Liver (tissue), 9 donors: ENCODE measurements around the gene BEGAIN. TPM values are rescaled to one million over a fixed set of nuclear protein-coding genes. Genes with fewer than 3 reads are reported as not detected.

Source experiments
- DNase-seq: peaks from one replicate; pipeline ENCODE4 v3.0.0-alpha.2; 2017; ENCODE audit warnings: low spot score
- H3K27ac ChIP-seq, 2 donors: one replicate each; pipeline ENCODE4 v1.7.0; 2013; ENCODE audit warnings: inconsistent platforms in 2 of 2, low read length in 2 of 2, control low read depth in 1 of 2, low read depth in 1 of 2, mild to moderate bottlenecking in 1 of 2
- H3K27me3 ChIP-seq, 4 donors: one replicate each; pipeline versions ENCODE4 v1.6.1 to v1.7.0; 2013; ENCODE audit warnings: low read length in 3 of 4, inconsistent platforms in 1 of 4, mild to moderate bottlenecking in 1 of 4, moderate library complexity in 1 of 4; ENCODE audit not compliant: control insufficient read depth in 4 of 4, insufficient read depth in 4 of 4
- H3K36me3 ChIP-seq, 4 donors: one replicate each; pipeline versions ENCODE4 v1.6.1 to v1.7.0; 2013; ENCODE audit warnings: low read length in 3 of 4, mild to moderate bottlenecking in 3 of 4, low read depth in 1 of 4, moderate library complexity in 1 of 4; ENCODE audit not compliant: control insufficient read depth in 4 of 4, insufficient read depth in 3 of 4
- H3K4me1 ChIP-seq, 4 donors: one replicate each; pipeline versions ENCODE4 v1.6.1 to v1.7.0; 2013; ENCODE audit warnings: low read length in 3 of 4, mild to moderate bottlenecking in 3 of 4, moderate library complexity in 1 of 4; ENCODE audit not compliant: control insufficient read depth in 4 of 4, insufficient read depth in 4 of 4
- H3K4me3 ChIP-seq, 3 donors: one replicate each; pipeline versions ENCODE4 v1.6.1 to v1.7.0; 2013; ENCODE audit warnings: low read length in 3 of 3, control low read depth in 1 of 3, low read depth in 1 of 3, mild to moderate bottlenecking in 1 of 3
- H3K9ac ChIP-seq, 2 donors: one replicate each; pipeline ENCODE4 v1.7.0; 2013; ENCODE audit warnings: low read length in 2 of 2, mild to moderate bottlenecking in 2 of 2, moderate library complexity in 2 of 2, control low read depth in 1 of 2, low read depth in 1 of 2
- H3K9me3 ChIP-seq, 4 donors: one replicate each; pipeline versions ENCODE4 v1.6.1 to v1.7.0; 2013; ENCODE audit warnings: low read length in 3 of 4; ENCODE audit not compliant: control insufficient read depth in 4 of 4
- EGR1 ChIP-seq, 2 donors: IDR thresholded peaks; 2 replicates each; pipeline ENCODE4 v1.6.1; 2016 to 2018; ENCODE audit warnings: antibody characterized with exemption in 2 of 2, low read depth in 2 of 2
- FOXA1 ChIP-seq: IDR thresholded peaks from 2 replicates; pipeline ENCODE4 v1.6.1; 2016; ENCODE audit warnings: antibody characterized with exemption
- FOXA2 ChIP-seq: IDR thresholded peaks from 2 replicates; pipeline ENCODE4 v1.6.1; 2016; ENCODE audit warnings: antibody characterized with exemption
- GABPA ChIP-seq, 2 donors: IDR thresholded peaks in 1 of 2; conservative IDR thresholded peaks in 1 of 2; 2 replicates each; pipeline ENCODE4 v1.6.1; 2016; ENCODE audit warnings: antibody characterized with exemption in 2 of 2, mild to moderate bottlenecking in 1 of 2, moderate library complexity in 1 of 2
- HNF4A ChIP-seq, 2 donors: conservative IDR thresholded peaks; 2 replicates each; pipeline ENCODE4 v1.6.1; 2016; ENCODE audit warnings: antibody characterized with exemption in 2 of 2, mild to moderate bottlenecking in 2 of 2
- HNF4G ChIP-seq: IDR thresholded peaks from 2 replicates; pipeline ENCODE4 v1.6.1; 2016; ENCODE audit warnings: antibody characterized with exemption
- JUND ChIP-seq, 2 donors: IDR thresholded peaks; 2 replicates each; pipeline ENCODE4 v1.6.1; 2016; ENCODE audit warnings: antibody characterized with exemption in 2 of 2
- MAX ChIP-seq: IDR thresholded peaks from 2 replicates; pipeline ENCODE4 v1.6.1; 2016; ENCODE audit warnings: antibody characterized with exemption
- RAD21 ChIP-seq, 2 donors: IDR thresholded peaks; 2 replicates each; pipeline ENCODE4 v1.6.1; 2016; ENCODE audit warnings: antibody characterized with exemption in 2 of 2, mild to moderate bottlenecking in 2 of 2
- RXRA ChIP-seq, 2 donors: IDR thresholded peaks; 2 replicates each; pipeline ENCODE4 v1.6.1; 2017 to 2018; ENCODE audit warnings: antibody characterized with exemption in 2 of 2, mild to moderate bottlenecking in 1 of 2
- SP1 ChIP-seq: IDR thresholded peaks from 2 replicates; pipeline ENCODE4 v1.6.1; 2018; ENCODE audit warnings: antibody characterized with exemption, mild to moderate bottlenecking
- TAF1 ChIP-seq: conservative IDR thresholded peaks from 2 replicates; pipeline ENCODE4 v1.6.1; 2016; ENCODE audit warnings: antibody characterized with exemption, mild to moderate bottlenecking
- YY1 ChIP-seq: IDR thresholded peaks from 2 replicates; pipeline ENCODE4 v1.6.1; 2016; ENCODE audit warnings: antibody characterized with exemption, mild to moderate bottlenecking
- ZBTB33 ChIP-seq: IDR thresholded peaks from 2 replicates; pipeline ENCODE4 v1.6.1; 2016; ENCODE audit warnings: antibody characterized with exemption
- WGBS: extraction: QIAGEN DNeasy Blood & Tissue Kit; methylation state at CpG from one replicate; pipeline ENCODE4 v1.1.7; 2013; 5-methylcytosine and 5-hydroxymethylcytosine counted together
- polyA plus RNA-seq, 2 donors: library from polyadenylated mRNA; stranded (reverse) in 1 of 2; unstranded in 1 of 2; fragments of 200-250 nt in 1 of 2; fragments of >200 nt in 1 of 2; fragmentation: Nextera tagmentation in 1 of 2; extraction: Ambion mirVana in 1 of 2; gene quantifications; one replicate each; pipeline versions ENCODE4 v1.2.1 to v1.2.3, GENCODE V29; 2013 to 2015
- total RNA-seq, 2 donors: library from RNA; depleted of rRNA; stranded (reverse); fragments of >200 nt; gene quantifications; one replicate each; pipeline ENCODE4 v1.2.3, GENCODE V29; 2014
- TF ChIP-seq, protein P1 (sequence below): IDR thresholded peaks from 2 replicates; pipeline ENCODE4 v1.6.1; 2016; ENCODE audit warnings: antibody characterized with exemption, mild to moderate bottlenecking
- TF ChIP-seq, protein P2 (sequence below): IDR thresholded peaks from 2 replicates; pipeline ENCODE4 v1.6.1; 2016; ENCODE audit warnings: antibody characterized with exemption
- TF ChIP-seq, protein P3 (sequence below): fragments of 150-350 bp; IDR thresholded peaks from 2 replicates; pipeline ENCODE4 v1.5.1; 2017; ENCODE audit warnings: improper control_type of control experiment, low read depth, low read length; ENCODE audit not compliant: missing input control
- donor health status: healthy.
- donor health status: healthy.
- donor health status: healthy.
- donor health status: healthy.
- donor health status: healthy.

The BEGAIN gene
- total and polyA plus RNA-seq, 4 donors = 0.11 to 1.9 (median 0.29) TPM

GRCh38 chr14:100586403-100587085, 673 bp downstream of the BEGAIN start:
- Histone ChIP-seq H3K4me3 (peak overlapping the region in 1 of 3 donors; percentile 54), H3K27me3 (peaks cover 0 to 7% (median 0%) of the 10 kb centered on the region in 4 donors), H3K27ac (no peak overlapping the region), H3K36me3 (no peaks in the 10 kb centered on the region), H3K9me3 (no peaks in the 10 kb centered on the region), H3K9ac (no peak overlapping the region), H3K4me1 (peaks cover 0 to 7% (median 6%) of the 10 kb centered on the region in 4 donors)
- TF ChIP-seq, protein P1, sequence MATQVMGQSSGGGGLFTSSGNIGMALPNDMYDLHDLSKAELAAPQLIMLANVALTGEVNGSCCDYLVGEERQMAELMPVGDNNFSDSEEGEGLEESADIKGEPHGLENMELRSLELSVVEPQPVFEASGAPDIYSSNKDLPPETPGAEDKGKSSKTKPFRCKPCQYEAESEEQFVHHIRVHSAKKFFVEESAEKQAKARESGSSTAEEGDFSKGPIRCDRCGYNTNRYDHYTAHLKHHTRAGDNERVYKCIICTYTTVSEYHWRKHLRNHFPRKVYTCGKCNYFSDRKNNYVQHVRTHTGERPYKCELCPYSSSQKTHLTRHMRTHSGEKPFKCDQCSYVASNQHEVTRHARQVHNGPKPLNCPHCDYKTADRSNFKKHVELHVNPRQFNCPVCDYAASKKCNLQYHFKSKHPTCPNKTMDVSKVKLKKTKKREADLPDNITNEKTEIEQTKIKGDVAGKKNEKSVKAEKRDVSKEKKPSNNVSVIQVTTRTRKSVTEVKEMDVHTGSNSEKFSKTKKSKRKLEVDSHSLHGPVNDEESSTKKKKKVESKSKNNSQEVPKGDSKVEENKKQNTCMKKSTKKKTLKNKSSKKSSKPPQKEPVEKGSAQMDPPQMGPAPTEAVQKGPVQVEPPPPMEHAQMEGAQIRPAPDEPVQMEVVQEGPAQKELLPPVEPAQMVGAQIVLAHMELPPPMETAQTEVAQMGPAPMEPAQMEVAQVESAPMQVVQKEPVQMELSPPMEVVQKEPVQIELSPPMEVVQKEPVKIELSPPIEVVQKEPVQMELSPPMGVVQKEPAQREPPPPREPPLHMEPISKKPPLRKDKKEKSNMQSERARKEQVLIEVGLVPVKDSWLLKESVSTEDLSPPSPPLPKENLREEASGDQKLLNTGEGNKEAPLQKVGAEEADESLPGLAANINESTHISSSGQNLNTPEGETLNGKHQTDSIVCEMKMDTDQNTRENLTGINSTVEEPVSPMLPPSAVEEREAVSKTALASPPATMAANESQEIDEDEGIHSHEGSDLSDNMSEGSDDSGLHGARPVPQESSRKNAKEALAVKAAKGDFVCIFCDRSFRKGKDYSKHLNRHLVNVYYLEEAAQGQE = no peak
- TF ChIP-seq MAX (no peak), RAD21 (IDR thresholded peaks at IDR 0.05) (no peak), RXRA (IDR thresholded peaks at IDR 0.05) (no peak), HNF4A (conservative IDR thresholded peaks at IDR 0.05) (no peak), ZBTB33 (no peak), EGR1 (IDR thresholded peaks at IDR 0.05; ENCODE audit: low read depth in 2 of 2) (no peak), YY1 (no peak), GABPA (IDR thresholded peaks at IDR 0.05 in 1 of 2, conservative IDR thresholded peaks at IDR 0.05 in 1 of 2) (no peak), TAF1 (no peak)
- TF ChIP-seq, protein P2, sequence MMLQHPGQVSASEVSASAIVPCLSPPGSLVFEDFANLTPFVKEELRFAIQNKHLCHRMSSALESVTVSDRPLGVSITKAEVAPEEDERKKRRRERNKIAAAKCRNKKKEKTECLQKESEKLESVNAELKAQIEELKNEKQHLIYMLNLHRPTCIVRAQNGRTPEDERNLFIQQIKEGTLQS = no peak
- TF ChIP-seq, protein P3, sequence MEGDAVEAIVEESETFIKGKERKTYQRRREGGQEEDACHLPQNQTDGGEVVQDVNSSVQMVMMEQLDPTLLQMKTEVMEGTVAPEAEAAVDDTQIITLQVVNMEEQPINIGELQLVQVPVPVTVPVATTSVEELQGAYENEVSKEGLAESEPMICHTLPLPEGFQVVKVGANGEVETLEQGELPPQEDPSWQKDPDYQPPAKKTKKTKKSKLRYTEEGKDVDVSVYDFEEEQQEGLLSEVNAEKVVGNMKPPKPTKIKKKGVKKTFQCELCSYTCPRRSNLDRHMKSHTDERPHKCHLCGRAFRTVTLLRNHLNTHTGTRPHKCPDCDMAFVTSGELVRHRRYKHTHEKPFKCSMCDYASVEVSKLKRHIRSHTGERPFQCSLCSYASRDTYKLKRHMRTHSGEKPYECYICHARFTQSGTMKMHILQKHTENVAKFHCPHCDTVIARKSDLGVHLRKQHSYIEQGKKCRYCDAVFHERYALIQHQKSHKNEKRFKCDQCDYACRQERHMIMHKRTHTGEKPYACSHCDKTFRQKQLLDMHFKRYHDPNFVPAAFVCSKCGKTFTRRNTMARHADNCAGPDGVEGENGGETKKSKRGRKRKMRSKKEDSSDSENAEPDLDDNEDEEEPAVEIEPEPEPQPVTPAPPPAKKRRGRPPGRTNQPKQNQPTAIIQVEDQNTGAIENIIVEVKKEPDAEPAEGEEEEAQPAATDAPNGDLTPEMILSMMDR = no peak
- WGBS = 4% methylated on average over 62 of the region's 62 CpGs
- no peak for DNase-seq

DNA sequence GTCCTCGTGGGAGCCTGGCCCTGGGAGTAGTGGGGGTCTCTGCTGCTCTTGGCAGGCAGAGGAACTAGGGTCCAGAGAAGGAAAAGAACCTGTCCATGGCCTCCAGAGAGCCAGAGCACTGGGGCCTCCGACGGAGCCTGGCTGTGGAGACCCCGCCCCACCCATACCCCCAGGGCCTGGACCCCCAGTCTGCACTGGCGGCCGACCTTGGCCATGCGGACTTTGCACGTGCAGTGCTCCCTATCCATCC, 1.1 kb downstream of the BEGAIN start:
- H3K27me3 ChIP-seq = peaks cover 0 to 7% (median 0%) of the 10 kb centered on the region in 4 donors
- no peaks in the 10 kb centered on the region for H3K36me3 ChIP-seq
- H3K9me3 ChIP-seq = no peaks in the 10 kb centered on the region
- H3K4me3 ChIP-seq = peak overlapping the region in 1 of 3 donors; percentile 54
- WGBS = 39% methylated on average over 8 of the region's 8 CpGs
- H3K9ac ChIP-seq = no peak overlapping the region
- no peak for DNase-seq
- H3K27ac ChIP-seq = no peak overlapping the region
- H3K4me1 ChIP-seq = peaks cover 0 to 7% (median 6%) of the 10 kb centered on the region in 4 donors
- TF ChIP-seq RAD21 (IDR thresholded peaks at IDR 0.05) (no peak), SP1 (no peak), TAF1 (no peak), FOXA2 (no peak), HNF4A (conservative IDR thresholded peaks at IDR 0.05) (no peak), JUND (IDR thresholded peaks at IDR 0.05) (no peak), ZBTB33 (no peak), GABPA (IDR thresholded peaks at IDR 0.05 in 1 of 2, conservative IDR thresholded peaks at IDR 0.05 in 1 of 2) (no peak), FOXA1 (no peak), HNF4G (no peak)
- TF ChIP-seq, protein P1 = no peak
- TF ChIP-seq, protein P2 = no peak
